ENCODE data around the gene ATP6V1G3.

Gene ATP6V1G3

DNA sequence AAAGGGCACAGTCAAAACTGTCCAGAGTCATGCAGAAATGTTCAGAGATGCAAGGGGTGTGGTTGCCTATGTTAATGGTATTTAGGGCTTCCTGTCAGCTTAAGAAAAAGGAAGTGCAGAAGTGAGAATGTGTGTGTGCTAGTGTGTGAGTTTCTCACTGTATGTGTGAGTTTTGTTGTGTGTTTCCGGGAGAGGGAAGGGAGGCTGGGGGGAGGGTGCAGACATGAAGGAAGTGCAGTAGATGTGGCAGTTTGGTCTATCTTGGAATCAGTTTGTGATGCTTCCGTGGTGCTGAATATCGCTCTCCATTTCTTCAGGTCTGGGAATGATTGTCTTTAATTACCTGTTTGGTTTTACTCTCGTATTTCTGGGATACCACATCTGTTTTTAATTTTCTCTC is 16.5 kb upstream of the ATP6V1G3 start:
- in situ Hi-C loops (cut with MboI; ENCODE audit: low pct_unique_long_range_greater_than_20kb, low sequenced_read_pairs, unreplicated experiment) = no loop called here
- DNase-seq (ENCODE audit: low spot score) = peak; percentile 6

DNA sequence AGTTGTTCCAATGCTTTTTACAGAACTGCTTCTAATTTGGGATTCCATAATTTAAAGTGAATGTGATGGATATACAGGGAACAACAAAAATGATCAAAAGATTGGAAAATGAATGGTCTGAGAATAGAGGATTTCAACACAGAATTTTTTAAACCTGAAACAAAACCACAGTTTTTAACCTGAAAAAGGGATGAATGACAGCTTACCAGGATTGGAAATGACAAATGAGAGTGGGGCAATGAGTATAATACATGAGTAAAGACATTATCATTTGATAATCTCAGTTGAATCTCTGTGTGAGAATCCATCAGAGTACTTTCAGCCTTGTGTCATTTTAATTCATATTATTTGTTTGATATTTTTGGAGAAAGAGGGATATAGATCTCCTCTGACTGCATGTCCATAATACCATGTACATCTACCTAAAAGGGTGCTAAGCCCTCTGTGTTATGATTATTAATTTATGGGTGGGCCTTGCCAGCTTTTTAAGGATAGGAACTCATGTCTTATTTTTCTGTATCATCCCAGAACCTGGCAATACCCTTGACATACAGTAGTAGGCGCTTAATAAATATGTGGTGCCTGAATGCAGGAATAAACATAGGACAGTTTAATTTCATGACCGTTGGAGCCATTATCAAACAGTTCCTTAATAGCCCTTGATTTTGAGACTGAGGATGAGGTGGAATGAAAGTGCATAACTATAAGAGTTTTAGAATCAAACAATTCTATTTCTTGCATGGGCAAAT is 12.4 kb upstream of the ATP6V1G3 start:
- no peak for DNase-seq (ENCODE audit: low spot score)
- in situ Hi-C loops (cut with MboI; ENCODE audit: low pct_unique_long_range_greater_than_20kb, low sequenced_read_pairs, unreplicated experiment) = no loop called here
- TF ChIP-seq, protein P1, sequence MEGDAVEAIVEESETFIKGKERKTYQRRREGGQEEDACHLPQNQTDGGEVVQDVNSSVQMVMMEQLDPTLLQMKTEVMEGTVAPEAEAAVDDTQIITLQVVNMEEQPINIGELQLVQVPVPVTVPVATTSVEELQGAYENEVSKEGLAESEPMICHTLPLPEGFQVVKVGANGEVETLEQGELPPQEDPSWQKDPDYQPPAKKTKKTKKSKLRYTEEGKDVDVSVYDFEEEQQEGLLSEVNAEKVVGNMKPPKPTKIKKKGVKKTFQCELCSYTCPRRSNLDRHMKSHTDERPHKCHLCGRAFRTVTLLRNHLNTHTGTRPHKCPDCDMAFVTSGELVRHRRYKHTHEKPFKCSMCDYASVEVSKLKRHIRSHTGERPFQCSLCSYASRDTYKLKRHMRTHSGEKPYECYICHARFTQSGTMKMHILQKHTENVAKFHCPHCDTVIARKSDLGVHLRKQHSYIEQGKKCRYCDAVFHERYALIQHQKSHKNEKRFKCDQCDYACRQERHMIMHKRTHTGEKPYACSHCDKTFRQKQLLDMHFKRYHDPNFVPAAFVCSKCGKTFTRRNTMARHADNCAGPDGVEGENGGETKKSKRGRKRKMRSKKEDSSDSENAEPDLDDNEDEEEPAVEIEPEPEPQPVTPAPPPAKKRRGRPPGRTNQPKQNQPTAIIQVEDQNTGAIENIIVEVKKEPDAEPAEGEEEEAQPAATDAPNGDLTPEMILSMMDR (IDR thresholded peaks at IDR 0.05; ENCODE audit: extremely low read depth, insufficient read depth, missing control alignments) = no peak

More for the DNA sequence above, 16.5 kb upstream of the ATP6V1G3 start:
- TF ChIP-seq, protein P1 (IDR thresholded peaks at IDR 0.05; ENCODE audit: extremely low read depth, insufficient read depth, missing control alignments) = no peak

DNA sequence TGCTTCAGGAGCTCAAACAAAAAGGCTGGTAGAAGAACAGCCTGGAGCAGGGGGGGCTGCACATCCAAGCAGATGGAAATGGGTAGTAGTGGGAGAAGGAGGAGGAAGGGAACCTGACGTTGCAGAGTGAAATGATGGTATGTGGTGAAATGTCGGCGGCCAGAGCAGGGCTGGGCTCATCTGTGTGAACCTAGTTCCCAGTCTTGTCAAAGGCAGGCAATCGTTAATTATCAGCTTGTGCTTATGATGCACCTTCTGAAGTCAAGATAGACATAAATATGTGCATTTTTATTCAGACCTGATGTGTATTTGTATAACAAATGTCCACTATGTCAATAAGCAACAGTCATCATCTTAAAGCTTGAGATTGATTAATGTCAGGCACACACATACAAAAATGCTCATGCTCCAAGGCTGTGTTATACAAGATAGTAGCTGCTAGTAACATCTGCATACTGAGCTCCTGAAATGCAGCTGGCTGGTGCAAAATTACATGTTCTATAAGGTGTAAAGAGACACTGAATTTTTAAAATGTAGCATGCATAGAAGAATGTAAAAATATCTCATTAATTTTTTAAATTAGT is 10.6 kb upstream of the ATP6V1G3 start:
- in situ Hi-C loops (cut with MboI; ENCODE audit: low pct_unique_long_range_greater_than_20kb, low sequenced_read_pairs, unreplicated experiment) = no loop called here
- TF ChIP-seq, protein P1 (IDR thresholded peaks at IDR 0.05; ENCODE audit: extremely low read depth, insufficient read depth, missing control alignments) = no peak
- no peak for DNase-seq (ENCODE audit: low spot score)

DNA sequence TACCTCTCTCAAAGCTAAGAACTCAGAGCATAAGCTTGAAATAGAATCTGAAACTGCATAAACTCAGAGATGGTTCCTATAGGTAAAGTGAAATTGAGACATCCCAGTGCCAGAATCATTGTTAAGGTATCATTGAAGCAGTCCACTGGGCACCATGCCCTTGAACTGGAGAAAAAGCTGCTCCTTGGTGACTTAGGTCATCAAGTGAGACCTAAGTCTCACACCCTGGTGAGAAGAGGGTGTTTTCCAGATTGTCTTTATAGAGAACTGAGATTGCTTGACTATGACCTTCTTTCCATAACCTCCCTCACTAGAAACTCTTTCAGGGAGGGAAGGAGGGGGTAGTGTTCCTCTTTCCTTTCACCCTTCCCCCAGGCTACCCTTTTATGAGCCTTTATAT is 9.4 kb upstream of the ATP6V1G3 start:
- DNase-seq (ENCODE audit: low spot score) = peak; percentile 31
- in situ Hi-C loops (cut with MboI; ENCODE audit: low pct_unique_long_range_greater_than_20kb, low sequenced_read_pairs, unreplicated experiment) = no loop called here
- TF ChIP-seq, protein P1 (IDR thresholded peaks at IDR 0.05; ENCODE audit: extremely low read depth, insufficient read depth, missing control alignments) = no peak

DNA sequence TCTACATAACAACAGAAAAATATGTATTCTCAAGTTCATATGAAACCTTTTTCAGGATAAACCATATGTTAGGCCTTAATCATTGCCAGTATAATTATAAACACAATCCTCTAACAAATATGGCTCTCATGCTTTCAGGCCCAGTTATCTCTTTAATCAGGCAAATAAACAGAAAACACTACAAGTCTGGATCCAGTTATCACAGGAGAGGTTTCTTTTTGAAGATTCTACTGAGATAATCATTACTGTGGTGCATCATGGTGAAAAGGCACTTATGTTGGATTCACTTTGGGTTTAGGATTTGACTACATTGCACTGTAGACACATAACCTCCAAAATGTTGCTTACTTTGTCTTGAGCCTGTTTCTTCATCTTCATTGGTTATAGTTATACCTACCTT is 8.4 kb upstream of the ATP6V1G3 start:
- in situ Hi-C loops (cut with MboI; ENCODE audit: low pct_unique_long_range_greater_than_20kb, low sequenced_read_pairs, unreplicated experiment) = no loop called here
- TF ChIP-seq, protein P1 (IDR thresholded peaks at IDR 0.05; ENCODE audit: extremely low read depth, insufficient read depth, missing control alignments) = no peak
- DNase-seq (ENCODE audit: low spot score) = no peak

DNA sequence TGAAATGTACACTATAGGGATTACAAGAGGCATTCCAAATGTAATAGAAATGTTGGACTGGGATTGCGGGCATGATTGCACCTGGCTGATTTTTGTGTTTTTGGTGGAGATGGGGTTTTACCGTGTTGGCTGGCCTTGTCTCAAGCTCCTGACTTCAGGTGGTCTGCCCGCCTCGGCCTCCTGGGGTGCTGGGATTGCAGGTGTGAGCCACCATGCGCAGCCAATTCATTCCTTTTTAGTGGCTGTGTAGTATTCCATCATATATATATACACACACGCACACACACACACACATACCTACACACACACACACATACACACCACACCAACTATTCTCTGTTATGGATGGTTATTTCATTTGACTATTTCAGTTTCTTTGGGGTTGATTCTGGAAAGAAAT is 4.7 kb upstream of the ATP6V1G3 start:
- in situ Hi-C loops (cut with MboI; ENCODE audit: low pct_unique_long_range_greater_than_20kb, low sequenced_read_pairs, unreplicated experiment) = no loop called here
- DNase-seq (ENCODE audit: low spot score) = no peak
- TF ChIP-seq, protein P1 (IDR thresholded peaks at IDR 0.05; ENCODE audit: extremely low read depth, insufficient read depth, missing control alignments) = no peak
